SKM-1 treated with dmso at 0.1 percent for 144 hours (cell line): Measurements from ENCODE around the gene BAIAP2L1.
"Not testable (repeated sequence)": the region's sequence is repeated elsewhere in the genome, so short reads cannot be mapped to it uniquely, and the experiment has no call there.

Source experiments
- DNase-seq: peaks from one replicate; lab custom pipeline; 2025; ENCODE audit not compliant: unreplicated experiment; lab: John Stamatoyannopoulos, UW

BAIAP2L1 gene, protein sequence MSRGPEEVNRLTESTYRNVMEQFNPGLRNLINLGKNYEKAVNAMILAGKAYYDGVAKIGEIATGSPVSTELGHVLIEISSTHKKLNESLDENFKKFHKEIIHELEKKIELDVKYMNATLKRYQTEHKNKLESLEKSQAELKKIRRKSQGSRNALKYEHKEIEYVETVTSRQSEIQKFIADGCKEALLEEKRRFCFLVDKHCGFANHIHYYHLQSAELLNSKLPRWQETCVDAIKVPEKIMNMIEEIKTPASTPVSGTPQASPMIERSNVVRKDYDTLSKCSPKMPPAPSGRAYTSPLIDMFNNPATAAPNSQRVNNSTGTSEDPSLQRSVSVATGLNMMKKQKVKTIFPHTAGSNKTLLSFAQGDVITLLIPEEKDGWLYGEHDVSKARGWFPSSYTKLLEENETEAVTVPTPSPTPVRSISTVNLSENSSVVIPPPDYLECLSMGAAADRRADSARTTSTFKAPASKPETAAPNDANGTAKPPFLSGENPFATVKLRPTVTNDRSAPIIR

DNA sequence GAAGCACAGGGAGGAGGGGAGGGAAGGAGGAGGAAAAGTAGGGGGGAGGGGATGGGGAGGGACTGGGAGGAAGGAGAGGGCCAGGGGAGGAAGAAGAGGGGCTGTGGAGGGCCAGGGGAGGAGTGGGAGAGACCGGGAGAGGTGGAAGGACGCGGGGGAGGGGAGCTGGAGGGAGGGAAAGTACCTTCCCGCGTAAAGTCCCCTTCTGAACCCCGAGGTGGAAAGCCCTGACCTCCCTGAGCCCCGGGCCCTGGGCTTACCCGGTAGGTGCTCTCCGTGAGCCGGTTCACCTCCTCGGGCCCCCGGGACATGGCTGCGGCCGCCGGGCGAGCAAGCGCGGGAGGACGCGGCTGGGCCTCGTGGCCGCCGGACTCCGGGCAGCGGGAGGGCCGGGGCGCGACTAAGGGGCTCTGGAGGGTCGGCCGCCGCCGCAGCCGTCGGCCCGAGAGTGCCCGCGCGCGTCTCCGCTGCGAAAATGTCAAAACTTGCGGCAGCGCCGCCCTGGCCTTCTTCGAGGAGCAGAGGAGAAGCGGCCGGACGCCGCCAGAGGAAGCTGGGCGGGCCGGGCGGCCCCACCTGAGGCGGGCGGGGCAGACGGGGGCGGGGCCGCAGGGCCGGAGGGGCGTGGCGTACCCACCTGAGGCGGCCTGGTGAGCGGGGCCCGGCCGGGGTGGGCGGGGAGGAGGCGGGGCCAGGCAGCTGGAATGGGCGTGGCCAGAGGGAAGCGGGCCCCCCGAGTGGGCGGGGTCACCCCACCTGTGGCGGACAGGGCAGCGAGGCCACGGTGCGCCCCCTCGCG, at the start of gene BAIAP2L1:
Gene BAIAP2L1, minus strand, starts transcription at position 549 of the 799 bp plus-strand sequence. Its CDS starts 238 bp downstream, at position 311.
- DNase-seq, result peak; percentile 75

DNA sequence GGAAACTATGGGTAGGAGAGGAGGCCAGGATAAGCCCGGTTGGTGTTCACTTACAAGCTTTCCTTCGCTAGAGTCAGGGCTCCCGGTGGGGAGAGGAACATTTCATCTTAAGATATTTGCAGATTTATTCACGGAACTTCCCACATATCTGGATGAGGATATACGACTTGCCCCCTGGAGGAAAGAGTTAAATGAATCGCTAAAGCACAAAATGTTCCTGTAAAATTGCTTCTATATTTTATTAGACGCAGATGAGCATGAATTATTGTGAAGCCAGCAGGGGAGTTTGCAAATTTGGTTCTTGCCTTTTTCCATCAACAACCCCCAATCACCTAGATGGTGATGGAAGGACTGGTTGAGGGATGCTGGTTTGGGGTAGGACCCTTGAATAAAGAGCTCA, 47.9 kb upstream of the BAIAP2L1 start:
- DNase-seq, result no peak

DNA sequence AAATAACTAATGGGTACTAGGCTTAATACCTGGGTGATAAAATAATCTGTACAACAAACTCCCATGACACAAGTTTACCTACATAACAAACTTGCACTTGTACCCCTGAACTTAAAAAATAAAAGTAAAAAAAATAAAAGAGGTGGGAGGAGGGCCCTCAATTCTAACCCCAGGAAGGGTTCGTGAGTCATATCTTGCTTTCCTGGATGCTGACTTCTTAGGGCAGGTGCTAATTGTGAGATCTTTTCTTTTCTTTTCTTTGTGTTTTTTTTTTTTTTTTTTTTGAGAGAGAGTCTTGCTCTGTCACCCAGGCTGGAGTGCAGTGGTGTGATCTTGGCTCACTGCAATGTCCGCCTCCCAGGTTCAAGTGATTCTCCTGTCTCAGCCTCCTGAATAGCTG, 40.1 kb upstream of the BAIAP2L1 start:
- DNase-seq, result not testable (repeated sequence)

DNA sequence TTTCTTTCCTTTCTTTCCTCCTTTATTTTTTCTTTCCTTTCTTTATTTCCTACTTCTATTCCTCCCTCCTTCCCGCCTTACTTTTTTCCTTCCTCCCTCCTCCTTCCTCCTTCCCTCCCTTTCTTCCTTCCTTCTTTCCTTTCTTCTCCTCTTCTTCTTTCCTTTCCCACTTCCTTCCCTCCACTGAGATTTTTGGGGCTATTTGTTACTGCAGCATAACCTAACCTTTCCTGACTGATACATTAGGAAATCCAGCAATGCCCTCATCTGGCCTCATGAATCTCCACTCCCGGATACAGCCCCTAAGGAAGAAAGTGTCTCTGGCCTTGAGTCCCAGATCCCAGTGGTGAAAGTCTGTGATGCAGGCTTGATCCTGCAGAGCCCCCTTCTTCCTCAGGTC, 38.6 kb upstream of the BAIAP2L1 start:
- DNase-seq, result no peak

DNA sequence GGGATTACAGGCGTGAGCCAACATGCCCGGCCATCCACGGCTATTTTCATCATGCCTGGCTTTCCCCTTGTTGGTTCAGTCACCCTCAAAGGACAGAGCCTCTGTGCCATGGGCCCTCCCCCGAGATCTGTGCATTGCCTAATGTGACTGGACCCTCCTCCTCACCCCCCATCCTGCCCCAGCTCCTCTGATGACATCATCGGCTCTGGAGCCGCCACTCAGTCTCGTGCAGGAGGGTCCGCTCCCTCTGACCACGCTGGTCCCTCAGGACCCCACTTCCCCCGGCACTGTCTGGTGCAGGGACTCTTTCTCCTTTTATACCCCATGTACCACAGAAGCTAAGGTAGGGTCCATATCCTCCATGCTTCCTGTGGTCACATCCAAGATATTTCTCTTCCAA, 33.2 kb upstream of the BAIAP2L1 start:
- no peak for DNase-seq

DNA sequence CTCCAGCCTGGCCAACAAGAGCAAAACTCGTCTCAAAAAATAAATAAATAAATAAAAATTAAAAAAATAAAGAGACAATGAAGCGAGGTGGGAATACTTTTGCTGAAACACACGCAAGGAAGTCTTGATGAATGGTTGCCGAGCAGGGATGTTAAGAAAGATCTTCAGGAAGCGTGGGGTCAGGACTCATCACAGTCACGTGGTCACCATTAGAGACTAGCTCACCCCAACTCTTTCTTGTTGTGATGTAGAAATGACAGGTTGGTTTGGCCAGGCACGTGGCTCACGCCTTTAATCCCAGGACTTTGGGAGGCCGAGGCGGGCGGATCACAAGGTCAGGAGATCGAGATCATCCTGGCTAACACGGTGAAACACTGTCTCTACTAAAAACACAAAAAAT, 28.9 kb upstream of the BAIAP2L1 start:
- DNase-seq, result no peak

DNA sequence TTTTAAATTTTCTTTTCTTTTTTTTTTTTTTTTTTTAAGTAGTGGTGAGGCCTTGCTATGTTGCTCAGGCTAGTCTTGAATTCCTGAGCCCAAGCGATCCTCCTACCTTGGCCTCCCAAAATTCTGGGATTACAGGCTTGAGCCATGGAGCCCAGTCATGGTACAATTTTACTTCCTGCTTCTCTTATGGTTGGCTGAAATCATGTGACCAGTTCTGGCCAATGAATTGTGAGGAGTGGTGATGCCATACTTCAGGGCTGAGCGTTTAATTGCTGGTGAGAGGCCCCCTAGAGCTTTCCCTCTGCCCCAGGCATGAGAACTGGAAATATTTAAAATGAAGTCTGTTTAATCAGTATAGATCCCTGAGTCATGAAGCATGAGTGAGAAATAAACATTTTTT, 22.2 kb upstream of the BAIAP2L1 start:
- DNase-seq, result no peak

DNA sequence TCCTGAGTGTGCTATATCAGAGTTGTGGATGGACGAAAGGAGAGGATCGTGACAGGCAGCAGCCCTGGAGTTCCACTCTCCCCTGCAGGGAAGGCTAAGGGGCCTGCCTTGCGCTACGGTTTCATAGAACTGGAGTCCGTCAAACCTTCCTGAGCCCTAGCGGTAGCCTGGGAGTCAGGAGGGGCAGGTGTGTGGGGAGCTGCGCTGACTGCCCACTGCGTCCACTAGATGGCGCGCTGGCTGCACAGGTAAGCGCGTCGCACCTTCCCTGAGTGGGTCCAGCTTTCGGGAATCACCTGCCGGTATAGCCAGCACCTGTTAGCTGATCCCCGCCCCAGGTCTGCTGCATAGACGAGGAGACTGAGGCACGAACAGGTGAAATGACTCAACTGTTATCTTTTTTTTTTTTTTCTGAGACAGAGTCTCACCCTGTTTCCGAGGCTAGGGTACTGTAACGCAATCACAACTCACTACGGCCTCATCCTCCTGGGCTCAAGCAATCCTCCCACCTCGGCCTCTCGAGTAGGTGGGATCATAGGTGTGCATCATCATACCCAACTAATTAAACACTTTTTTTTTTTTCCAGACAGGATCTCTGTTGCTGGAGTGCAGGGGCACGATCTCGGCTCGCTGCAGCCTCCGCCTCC, 20.2 kb upstream of the BAIAP2L1 start:
- DNase-seq, result peak; percentile 18

DNA sequence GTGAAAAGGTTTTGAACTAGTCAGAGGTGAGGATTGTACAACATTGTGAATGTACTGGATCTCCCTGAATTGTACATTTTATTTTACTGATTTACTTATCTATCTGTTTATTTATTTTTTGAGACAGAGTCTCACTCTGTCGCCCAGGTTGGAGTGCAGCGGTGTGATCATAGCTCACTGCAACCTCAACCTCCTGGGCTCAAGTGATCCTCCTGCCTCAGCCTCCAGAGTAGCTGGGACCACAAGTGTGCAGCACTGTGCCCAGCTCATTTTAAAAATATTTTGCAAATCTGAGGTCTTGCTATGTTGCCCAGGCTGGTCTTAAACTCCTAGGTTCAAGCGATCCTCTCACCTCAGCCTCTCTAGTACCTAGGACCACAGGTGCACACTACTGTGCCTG, 19.1 kb upstream of the BAIAP2L1 start:
- DNase-seq, result not testable (repeated sequence)

DNA sequence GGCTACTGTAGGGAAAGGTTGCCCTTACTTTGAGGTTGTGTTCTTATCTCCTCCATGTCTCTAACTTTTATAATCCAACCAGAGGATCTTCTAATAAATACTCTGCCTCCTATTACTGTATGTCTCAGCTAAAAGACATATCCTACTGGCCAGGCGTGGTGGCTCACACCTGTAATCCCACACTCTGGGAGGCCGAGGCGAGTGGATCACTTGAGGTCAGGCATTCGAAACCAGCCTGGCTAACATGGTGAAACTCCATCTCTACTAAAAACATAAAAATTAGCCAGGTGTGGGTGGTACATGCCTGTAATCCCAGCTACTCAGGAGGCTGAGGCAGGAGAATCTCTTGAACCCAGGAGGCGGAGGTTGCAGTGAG, 18.4 kb upstream of the BAIAP2L1 start:
- DNase-seq, result not testable (repeated sequence)

DNA sequence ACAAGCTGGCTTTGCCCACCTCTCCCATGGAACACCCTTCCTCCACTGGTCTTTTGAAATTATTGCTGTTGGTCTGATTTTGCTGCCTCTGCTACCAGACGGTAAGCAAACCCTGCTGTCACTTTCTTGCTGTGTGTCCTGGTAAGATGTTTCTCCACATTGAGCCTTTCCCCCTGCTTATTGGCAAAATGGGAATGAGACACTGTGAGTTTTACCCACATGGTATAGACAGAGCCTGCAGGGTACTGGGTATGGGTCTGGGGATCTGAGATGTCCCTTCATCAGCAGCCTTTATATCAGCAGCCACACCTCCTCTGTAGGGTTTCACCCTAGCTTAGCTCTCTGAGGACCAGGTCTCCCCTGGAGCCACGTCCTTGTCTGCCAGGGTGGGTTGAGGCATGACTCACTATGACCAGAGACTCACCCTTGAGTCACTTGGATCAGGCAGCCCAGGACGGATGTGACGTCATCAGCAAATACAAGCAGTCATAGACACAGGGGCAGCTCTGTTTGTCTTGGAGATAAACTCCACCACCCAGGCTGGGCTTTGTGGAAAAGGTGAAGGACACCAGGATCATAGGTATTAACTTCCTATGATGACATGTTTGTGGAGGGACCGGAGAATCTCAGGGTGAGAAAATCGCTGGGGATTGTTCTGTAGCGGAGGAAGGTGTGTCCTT, 17.9 kb upstream of the BAIAP2L1 start:
- peak; percentile 6 for DNase-seq

DNA sequence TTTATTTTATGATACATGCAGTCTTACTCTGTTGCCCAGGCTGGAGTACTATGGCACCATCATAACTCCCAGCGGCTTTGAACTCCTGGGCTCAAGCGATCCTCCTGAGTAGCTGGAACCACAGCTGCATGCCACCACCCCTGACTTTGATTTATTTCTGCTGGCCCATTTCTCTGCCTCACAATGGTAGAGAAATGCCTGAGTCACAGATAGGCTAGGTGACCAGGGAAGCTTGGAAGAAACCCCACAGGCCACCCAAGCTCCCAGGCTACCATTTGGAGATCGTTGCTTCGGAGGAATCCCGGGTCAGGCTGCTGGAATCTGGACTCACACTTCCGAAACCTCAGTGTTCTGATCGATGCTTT, 17.4 kb upstream of the BAIAP2L1 start:
- no peak for DNase-seq

DNA sequence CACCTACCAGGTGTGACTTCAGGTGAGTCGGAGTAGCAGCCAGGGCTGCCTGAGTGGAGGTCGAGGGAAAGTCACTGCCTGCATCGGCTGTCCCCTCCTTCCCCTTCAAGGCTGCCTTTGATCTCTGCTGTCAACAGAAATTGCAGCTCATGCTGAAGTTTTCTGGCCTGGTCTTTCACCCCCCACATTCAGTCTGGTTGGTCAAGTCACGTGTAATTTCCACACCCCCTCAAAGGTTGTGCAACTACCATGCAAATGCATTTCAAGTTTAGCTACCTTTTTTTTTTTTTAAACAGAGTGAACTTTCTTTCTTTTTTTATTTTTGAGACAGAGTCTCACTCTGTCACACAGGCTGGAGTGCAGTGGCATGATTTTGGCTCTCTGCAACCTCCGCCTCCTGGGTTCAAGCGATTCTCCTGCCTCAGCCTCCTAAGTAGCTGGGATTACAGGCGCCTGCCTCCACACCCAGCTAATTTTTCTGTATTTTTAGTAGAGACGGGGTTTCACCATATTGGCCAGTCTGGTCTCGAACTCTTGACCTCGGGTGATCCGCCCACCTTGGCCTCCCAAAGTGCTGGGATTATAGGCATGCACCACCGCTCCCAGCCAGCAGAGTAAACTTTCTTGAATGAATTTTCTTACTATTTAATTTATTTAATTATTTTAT, 16.8 kb upstream of the BAIAP2L1 start:
- peak; percentile 38 for DNase-seq

DNA sequence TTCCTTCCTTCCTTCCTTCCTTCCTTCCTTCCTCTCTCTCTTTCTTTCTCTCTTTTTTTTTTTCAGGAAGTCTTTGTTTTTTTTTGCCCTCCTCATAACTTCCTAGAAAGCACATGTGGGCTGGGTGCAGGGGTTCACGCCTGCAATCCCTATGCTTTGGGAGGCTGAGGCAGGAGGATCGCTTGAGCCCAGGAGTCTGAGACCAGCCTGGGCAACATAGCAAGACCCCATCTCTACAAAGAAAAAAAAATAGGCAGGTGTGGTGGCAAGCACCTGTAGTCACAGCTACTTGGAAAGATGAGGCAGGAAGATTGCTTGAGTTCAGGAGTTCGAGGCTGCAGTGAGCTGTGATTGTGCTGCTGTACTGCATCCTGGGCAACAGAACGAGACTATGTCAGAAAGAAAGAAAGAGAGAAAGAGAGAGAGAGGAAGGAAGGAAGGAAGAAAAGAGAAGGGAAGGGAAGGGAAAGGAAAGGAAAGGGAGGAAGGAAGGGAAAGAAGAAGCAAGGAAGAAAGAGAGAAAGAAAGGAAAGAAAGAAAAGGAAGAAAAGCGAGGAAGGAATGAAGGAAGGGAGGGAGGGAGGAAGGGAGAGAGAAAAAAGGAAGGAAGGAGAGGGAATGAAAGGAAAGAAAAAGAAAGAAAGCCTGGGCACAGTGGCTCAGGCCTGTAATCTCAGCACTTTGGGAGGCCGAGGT, 13.5 kb upstream of the BAIAP2L1 start:
- DNase-seq, result no peak

DNA sequence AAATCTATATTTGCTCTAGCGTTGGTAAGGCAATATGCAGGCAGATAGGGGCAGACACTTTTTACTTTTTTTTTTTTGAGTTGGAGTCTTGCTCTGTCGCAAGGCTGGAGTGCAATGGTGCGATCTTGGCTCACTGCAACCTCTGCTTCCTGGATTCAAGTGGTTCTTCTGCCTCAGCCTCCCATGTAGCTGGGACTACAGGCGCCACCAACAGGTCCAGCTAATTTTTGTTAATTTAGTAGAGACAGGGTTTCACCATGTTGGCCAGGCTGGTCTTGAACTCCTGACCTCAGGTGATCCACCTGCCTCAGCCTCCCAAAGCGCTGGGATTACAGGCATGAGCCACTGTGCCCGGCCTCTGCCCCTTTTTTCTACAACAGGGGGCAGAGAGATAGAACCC, 12.8 kb upstream of the BAIAP2L1 start:
- DNase-seq, result peak; percentile 5

DNA sequence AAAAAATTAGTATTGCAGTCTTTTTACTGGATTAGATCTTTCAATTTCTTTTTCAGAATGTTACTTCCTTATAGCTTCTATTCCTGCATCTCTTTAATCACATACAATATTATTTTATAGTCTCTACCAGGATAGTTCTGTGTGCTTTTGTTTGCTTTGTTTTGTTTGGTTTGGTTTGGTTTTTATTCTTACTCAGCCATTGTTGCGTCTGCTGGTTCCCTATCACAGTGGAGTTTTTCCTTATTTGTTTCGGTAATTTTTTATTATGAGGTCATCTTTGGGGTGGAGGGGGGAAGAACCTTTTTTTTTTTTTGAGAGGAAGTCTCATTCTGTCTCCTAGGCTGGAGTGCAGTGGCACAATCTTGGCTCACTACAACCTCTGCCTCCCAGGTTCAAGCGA, 9.0 kb upstream of the BAIAP2L1 start:
- no peak for DNase-seq

DNA sequence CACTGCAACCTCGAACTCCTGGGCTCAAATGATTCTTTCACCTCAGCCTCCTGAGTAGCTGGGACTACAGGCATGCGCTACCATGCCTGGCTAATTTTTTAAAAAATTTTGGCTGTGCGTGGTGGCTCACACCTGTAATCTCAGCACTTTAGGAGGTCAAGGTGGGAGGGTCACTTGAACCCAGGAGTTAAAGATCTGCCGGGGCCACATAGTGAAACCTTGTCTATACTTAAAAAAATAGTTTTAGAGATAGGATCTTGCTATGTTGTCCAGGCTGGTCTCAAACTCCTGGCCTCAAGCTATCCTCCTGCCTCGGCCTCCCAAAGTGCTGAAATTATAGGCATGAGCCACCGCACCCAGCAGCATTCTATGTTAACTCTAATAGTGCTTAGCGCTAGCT, 7.3 kb upstream of the BAIAP2L1 start:
- not testable (repeated sequence) for DNase-seq

DNA sequence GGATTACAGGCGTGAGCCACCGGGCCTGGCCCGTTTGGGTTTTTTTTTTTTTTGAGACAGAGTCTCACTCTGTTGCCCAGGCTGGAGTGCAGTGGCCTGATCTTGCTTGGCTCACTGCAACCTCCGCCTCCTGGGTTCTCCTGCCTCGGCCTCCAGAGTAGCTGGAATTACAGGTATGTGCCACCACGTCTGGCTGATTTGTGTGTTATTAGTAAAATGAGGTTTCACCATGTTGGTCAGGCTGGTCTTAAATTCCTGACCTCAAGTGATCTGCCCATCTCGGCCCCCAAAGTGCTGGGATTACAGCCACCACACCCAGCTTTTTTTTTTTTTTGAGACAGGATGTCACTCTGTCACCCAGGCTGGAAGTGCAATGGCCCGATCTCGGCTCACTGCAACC, 5.9 kb upstream of the BAIAP2L1 start:
- DNase-seq, result no peak

DNA sequence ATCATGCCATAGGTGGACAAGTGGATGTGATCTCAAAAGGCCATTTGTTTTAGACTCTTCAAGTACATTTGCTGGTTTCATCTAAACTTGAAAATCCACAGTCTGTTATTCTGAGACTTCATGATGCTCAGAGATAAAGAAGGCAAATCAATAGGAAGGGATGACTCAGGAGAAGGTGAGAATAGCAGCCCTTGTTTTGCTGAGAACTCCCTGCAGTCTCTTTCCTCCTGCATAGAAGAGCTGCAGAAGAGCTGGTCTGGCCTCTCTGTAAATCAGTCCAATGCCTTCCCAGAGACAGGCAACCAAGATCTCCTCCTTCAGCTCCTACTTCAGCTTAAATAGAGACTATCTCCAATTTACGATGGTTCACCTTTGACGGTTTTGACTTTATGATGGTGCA, 4.0 kb upstream of the BAIAP2L1 start:
- DNase-seq, result no peak
